Endodermal cell (in vitro differentiated cells): Measurements from ENCODE around the gene ACACA. TPM values are rescaled to one million over a fixed set of nuclear protein-coding genes. Genes with fewer than 3 reads are reported as not detected.

Source experiments
- DNase-seq: peaks from one replicate; pipeline ENCODE4 v3.0.0-alpha.2; 2017
- H3K27ac ChIP-seq: 2 replicates; pipeline ENCODE4 v1.5.1; 2013; ENCODE audit warnings: mild to moderate bottlenecking, low read depth, low read length, moderate library complexity
- H3K27me3 ChIP-seq: 2 replicates; pipeline ENCODE4 v1.6.1; 2013; ENCODE audit warnings: mild to moderate bottlenecking, low read length, moderate library complexity; ENCODE audit not compliant: insufficient read depth, control insufficient read depth, poor library complexity, severe bottlenecking
- H3K36me3 ChIP-seq: 2 replicates; pipeline ENCODE4 v1.7.0; 2013; ENCODE audit warnings: mild to moderate bottlenecking, low read length, moderate library complexity; ENCODE audit not compliant: control insufficient read depth, insufficient read depth
- H3K4me1 ChIP-seq: one replicate; pipeline ENCODE4 v1.7.0; 2013; ENCODE audit warnings: low read length; ENCODE audit not compliant: control insufficient read depth, insufficient read depth
- H3K4me3 ChIP-seq: 2 replicates; pipeline ENCODE4 v1.5.1; 2013; ENCODE audit warnings: mild to moderate bottlenecking, low read length, moderate library complexity
- H3K9ac ChIP-seq: 2 replicates; pipeline ENCODE4 v1.6.1; 2013; ENCODE audit warnings: mild to moderate bottlenecking, low read length, moderate library complexity; ENCODE audit not compliant: poor library complexity, severe bottlenecking; ENCODE audit errors: extremely low read depth
- H3K9me3 ChIP-seq: 2 replicates; pipeline ENCODE4 v1.6.1; 2013; ENCODE audit warnings: mild to moderate bottlenecking, low read length, moderate library complexity; ENCODE audit not compliant: control insufficient read depth
- H3K27ac Mint-ChIP-seq: 2 replicates; pipeline ENCODE4 v1.8.0; 2020; ENCODE audit warnings: mixed read lengths
- H3K27me3 Mint-ChIP-seq: 2 replicates; pipeline ENCODE4 v1.8.0; 2021; ENCODE audit warnings: mild to moderate bottlenecking, mixed read lengths; ENCODE audit not compliant: insufficient read depth
- H3K36me3 Mint-ChIP-seq: 2 replicates; pipeline ENCODE4 v1.8.0; 2020; ENCODE audit warnings: low read depth, mixed read lengths
- H3K4me1 Mint-ChIP-seq: 2 replicates; pipeline ENCODE4 v1.8.0; 2020; ENCODE audit warnings: mixed read lengths
- H3K4me3 Mint-ChIP-seq: 2 replicates; pipeline ENCODE4 v1.8.0; 2020; ENCODE audit warnings: mild to moderate bottlenecking, moderate library complexity, mixed read lengths
- H3K9me3 Mint-ChIP-seq: 2 replicates; pipeline ENCODE4 v1.8.0; 2020; ENCODE audit warnings: mild to moderate bottlenecking, mixed read lengths
- WGBS, 2 experiments: methylation state at CpG; one replicate each; pipeline versions ENCODE4 v1.1.5 to v1.1.7; 2013; ENCODE audit warnings: missing lambda C conversion rate in 2 of 2, mixed read lengths in 1 of 2; ENCODE audit not compliant: insufficient coverage in 1 of 2, insufficient read length in 1 of 2; 5-methylcytosine and 5-hydroxymethylcytosine counted together
- total RNA-seq, 2 donors: library from RNA; stranded (reverse); fragmentation: NEBNext Ultra II Directional in 1 of 2; extraction: Animal tissue kit (Norgen Biotek cat#: 25700) in 1 of 2; gene quantifications; 2 replicates in 1 of 2; 3 replicates in 1 of 2; pipeline ENCODE4 v1.2.1, GENCODE V29; 2021
- TF ChIP-seq, protein P1 (sequence below): fragments of 200-600 bp; sonication (generic); conservative IDR thresholded peaks from 2 replicates; pipeline ENCODE4 v1.5.0; 2021; ENCODE audit warnings: antibody characterized with exemption, mild to moderate bottlenecking

The ACACA gene
- total RNA-seq, 2 donors from 2014 or later, result 66.7 to 68.6 TPM

DNA sequence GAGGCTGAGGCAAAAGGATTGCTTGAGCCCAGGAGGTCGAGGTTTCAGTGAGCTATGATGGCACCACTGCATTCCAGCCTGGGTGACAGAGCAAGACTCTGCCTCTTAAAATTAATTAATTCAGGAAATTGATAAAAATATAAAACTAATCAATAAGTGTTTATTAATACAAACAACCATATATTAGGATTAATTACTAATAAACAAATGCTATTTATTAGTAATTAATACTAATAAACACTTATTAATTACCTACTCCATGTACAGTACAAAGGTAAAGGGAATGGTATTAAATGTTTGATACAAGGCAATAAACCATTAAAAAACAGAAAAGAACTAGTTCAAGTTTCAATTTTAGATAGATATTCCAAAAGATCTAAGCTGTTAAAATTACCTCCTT, 150.0 kb downstream of the ACACA start:
- TF ChIP-seq, protein P1, sequence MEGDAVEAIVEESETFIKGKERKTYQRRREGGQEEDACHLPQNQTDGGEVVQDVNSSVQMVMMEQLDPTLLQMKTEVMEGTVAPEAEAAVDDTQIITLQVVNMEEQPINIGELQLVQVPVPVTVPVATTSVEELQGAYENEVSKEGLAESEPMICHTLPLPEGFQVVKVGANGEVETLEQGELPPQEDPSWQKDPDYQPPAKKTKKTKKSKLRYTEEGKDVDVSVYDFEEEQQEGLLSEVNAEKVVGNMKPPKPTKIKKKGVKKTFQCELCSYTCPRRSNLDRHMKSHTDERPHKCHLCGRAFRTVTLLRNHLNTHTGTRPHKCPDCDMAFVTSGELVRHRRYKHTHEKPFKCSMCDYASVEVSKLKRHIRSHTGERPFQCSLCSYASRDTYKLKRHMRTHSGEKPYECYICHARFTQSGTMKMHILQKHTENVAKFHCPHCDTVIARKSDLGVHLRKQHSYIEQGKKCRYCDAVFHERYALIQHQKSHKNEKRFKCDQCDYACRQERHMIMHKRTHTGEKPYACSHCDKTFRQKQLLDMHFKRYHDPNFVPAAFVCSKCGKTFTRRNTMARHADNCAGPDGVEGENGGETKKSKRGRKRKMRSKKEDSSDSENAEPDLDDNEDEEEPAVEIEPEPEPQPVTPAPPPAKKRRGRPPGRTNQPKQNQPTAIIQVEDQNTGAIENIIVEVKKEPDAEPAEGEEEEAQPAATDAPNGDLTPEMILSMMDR, result no peak
- no peak for DNase-seq
- H3K9me3 ChIP-seq, result no peaks in the 10 kb centered on the region
- 95% methylated on average over 1 of the region's 1 CpG; no CpG with 5 or more reads in 1 of the 2 experiments for WGBS, 2 experiments
- Mint-ChIP-seq H3K36me3 (peaks cover 36% of the 10 kb centered on the region), H3K27me3 (no peaks in the 10 kb centered on the region), H3K27ac (no peak overlapping the region), H3K9me3 (no peaks in the 10 kb centered on the region), H3K4me3 (no peak overlapping the region), H3K4me1 (peaks cover 11% of the 10 kb centered on the region)
- H3K9ac ChIP-seq, result no peak overlapping the region
- H3K36me3 ChIP-seq, result peaks cover 42% of the 10 kb centered on the region
- no peak overlapping the region for H3K4me3 ChIP-seq
- H3K27ac ChIP-seq, result no peak overlapping the region
- no peaks in the 10 kb centered on the region for H3K27me3 ChIP-seq
- peaks cover 3% of the 10 kb centered on the region for H3K4me1 ChIP-seq

DNA sequence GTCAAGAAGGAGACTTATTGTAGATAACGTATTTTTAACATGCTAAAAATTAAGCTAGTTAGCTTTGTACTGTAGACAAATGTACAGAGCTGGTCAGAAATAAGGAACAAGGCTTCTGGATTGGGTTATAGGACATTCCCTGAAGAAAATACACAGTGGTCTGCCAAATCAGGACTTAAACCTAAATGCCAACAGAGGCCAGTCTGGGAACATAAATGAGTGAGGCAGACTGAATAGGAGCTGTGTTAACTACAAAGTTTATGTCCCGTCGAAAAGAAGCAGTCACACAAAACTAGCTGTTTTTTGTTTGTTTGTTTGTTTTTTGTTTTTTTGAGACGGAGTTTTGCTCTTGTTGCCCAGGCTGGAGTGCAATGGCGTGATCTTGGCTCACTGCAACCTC, 151.2 kb downstream of the ACACA start:
- no peaks in the 10 kb centered on the region for H3K9me3 ChIP-seq
- no peaks in the 10 kb centered on the region for H3K27me3 Mint-ChIP-seq
- no peak overlapping the region for H3K27ac Mint-ChIP-seq
- H3K36me3 Mint-ChIP-seq, result peaks cover 40% of the 10 kb centered on the region
- H3K27ac ChIP-seq, result no peak overlapping the region
- no peaks in the 10 kb centered on the region for H3K27me3 ChIP-seq
- peaks cover 9% of the 10 kb centered on the region for H3K4me1 Mint-ChIP-seq
- H3K4me1 ChIP-seq, result no peaks in the 10 kb centered on the region
- no peak overlapping the region for H3K9ac ChIP-seq
- TF ChIP-seq, protein P1, result no peak
- H3K9me3 Mint-ChIP-seq, result no peaks in the 10 kb centered on the region
- peaks cover 51% of the 10 kb centered on the region for H3K36me3 ChIP-seq
- H3K4me3 Mint-ChIP-seq, result no peak overlapping the region
- H3K4me3 ChIP-seq, result no peak overlapping the region
- DNase-seq, result no peak
- WGBS, 2 experiments, result 95 to 96% methylated on average over 3 to 5 of the region's 5 CpGs

DNA sequence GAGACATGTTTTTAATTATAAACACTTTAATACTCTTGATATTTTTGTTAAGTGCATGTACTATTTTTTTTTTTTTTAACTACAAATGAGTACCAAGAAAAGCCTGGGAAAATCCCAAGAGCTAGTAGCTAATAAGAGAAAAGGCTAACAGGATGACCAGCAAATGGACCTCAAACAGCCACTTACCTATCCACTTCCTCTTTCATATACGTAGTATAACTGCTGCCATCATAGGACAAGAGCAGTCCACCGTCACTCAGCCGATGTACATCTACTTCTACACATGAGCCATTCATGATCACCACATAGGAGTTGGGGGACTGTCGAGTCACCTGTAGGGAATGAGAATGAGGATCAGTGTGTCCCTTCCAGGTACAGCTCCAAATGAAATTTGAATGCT, 158.8 kb downstream of the ACACA start:
- Histone ChIP-seq H3K4me1 (no peaks in the 10 kb centered on the region), H3K27me3 (no peaks in the 10 kb centered on the region), H3K4me3 (no peak overlapping the region), H3K36me3 (peaks cover 93% of the 10 kb centered on the region), H3K9ac (no peak overlapping the region), H3K9me3 (no peaks in the 10 kb centered on the region), H3K27ac (no peak overlapping the region)
- peaks cover 67% of the 10 kb centered on the region for H3K36me3 Mint-ChIP-seq
- H3K27me3 Mint-ChIP-seq, result no peaks in the 10 kb centered on the region
- DNase-seq, result no peak
- H3K9me3 Mint-ChIP-seq, result no peaks in the 10 kb centered on the region
- H3K4me3 Mint-ChIP-seq, result no peak overlapping the region
- no peak overlapping the region for H3K27ac Mint-ChIP-seq
- TF ChIP-seq, protein P1, result no peak
- H3K4me1 Mint-ChIP-seq, result no peaks in the 10 kb centered on the region
- WGBS, 2 experiments, result 94 to 100% methylated on average over 3 to 4 of the region's 4 CpGs
